Common myeloid progenitor, CD34-positive (primary cell): Measurements from ENCODE around the gene MRM1.

Experiments
- CTCF ChIA-PET: fragments of 350-600 bp; sonication (Branson Sonifier 250); formaldehyde crosslinking; loops from one replicate; lab custom pipeline; 2021; ENCODE audit warnings: antibody characterized with exemption; lab: Charles Lee
- POLR2A ChIA-PET: fragments of 350-600 bp; sonication (Branson Sonifier 250); formaldehyde crosslinking; loops from one replicate; lab custom pipeline; 2021; ENCODE audit warnings: antibody characterized with exemption; lab: Charles Lee
- DNase-seq, 3 donors: peaks; one replicate each; pipeline versions ENCODE4 v3.0.0 to v3.0.0-alpha.2; 2013
- H3K27ac ChIP-seq, 2 experiments: 1 replicate in 1 of 2; 2 replicates in 1 of 2; pipeline ENCODE4 v1.7.0; 2013; ENCODE audit warnings: inconsistent platforms in 2 of 2, low read length in 2 of 2, mild to moderate bottlenecking in 2 of 2, low read depth in 1 of 2, moderate library complexity in 1 of 2; ENCODE audit not compliant: severe bottlenecking in 2 of 2, insufficient read depth in 1 of 2, poor library complexity in 1 of 2
- H3K27me3 ChIP-seq, 5 experiments: replicated peaks in 2 of 5; 1 replicate in 3 of 5; 2 replicates in 2 of 5; pipeline versions ENCODE4 v1.6.1 to v1.7.0; 2013; ENCODE audit warnings: low read length in 4 of 5, mild to moderate bottlenecking in 2 of 5, moderate library complexity in 2 of 5, inconsistent platforms in 1 of 5; ENCODE audit not compliant: insufficient read depth in 5 of 5, control insufficient read depth in 4 of 5
- H3K36me3 ChIP-seq, 4 experiments: 1 replicate in 2 of 4; 2 replicates in 2 of 4; pipeline versions ENCODE4 v1.6.1 to v1.7.0; 2013; ENCODE audit warnings: low read length in 3 of 4, control low read depth in 1 of 4, mild to moderate bottlenecking in 1 of 4; ENCODE audit not compliant: control insufficient read depth in 4 of 4, insufficient read depth in 4 of 4
- H3K4me1 ChIP-seq, 4 experiments: 1 replicate in 3 of 4; 2 replicates in 1 of 4; pipeline versions ENCODE4 v1.6.1 to v1.7.1; 2013; ENCODE audit warnings: low read length in 3 of 4, mild to moderate bottlenecking in 3 of 4, control low read depth in 1 of 4, inconsistent platforms in 1 of 4, moderate library complexity in 1 of 4; ENCODE audit not compliant: control insufficient read depth in 4 of 4, insufficient read depth in 4 of 4; ENCODE audit errors: control extremely low read depth in 1 of 4
- H3K4me3 ChIP-seq, 7 experiments: 1 replicate in 4 of 7; 2 replicates in 3 of 7; pipeline versions ENCODE4 v1.5.1 to v1.7.0; 2013; ENCODE audit warnings: mild to moderate bottlenecking in 7 of 7, low read length in 6 of 7, moderate library complexity in 6 of 7, inconsistent platforms in 2 of 7, low read depth in 2 of 7, control low read depth in 1 of 7; ENCODE audit not compliant: insufficient read depth in 4 of 7, control insufficient read depth in 1 of 7; ENCODE audit errors: extremely low read depth in 1 of 7
- H3K9me3 ChIP-seq, 5 experiments: 1 replicate in 4 of 5; 2 replicates in 1 of 5; pipeline versions ENCODE4 v1.6.1 to v1.7.1; 2013; ENCODE audit warnings: low read length in 4 of 5, mild to moderate bottlenecking in 2 of 5, inconsistent platforms in 1 of 5, low read depth in 1 of 5, moderate library complexity in 1 of 5; ENCODE audit not compliant: control insufficient read depth in 4 of 5, insufficient read depth in 2 of 5; ENCODE audit errors: control extremely low read depth in 1 of 5
- WGBS: methylation state at CpG from one replicate; pipeline ENCODE4 v1.1.5; 2013; ENCODE audit not compliant: insufficient coverage; 5-methylcytosine and 5-hydroxymethylcytosine counted together

Gene MRM1

GRCh38 chr17:36593656-36594316 is 7.6 kb upstream of the MRM1 start:
- POLR2A ChIA-PET = interaction anchor here (0.7 kb wide), 1 partner anchor 11 kb away, joined by 3 read pairs; no protein-coding TSS in a partner anchor
- no peak overlapping the region for H3K4me3 ChIP-seq
- H3K4me1 ChIP-seq = peaks cover 0 to 47% (median 17%) of the 10 kb centered on the region in 4 experiments
- H3K9me3 ChIP-seq = no peaks in the 10 kb centered on the region
- DNase-seq = no peak
- H3K36me3 ChIP-seq = peaks cover 0 to 26% (median 0%) of the 10 kb centered on the region in 4 experiments
- H3K27me3 ChIP-seq = no peaks in the 10 kb centered on the region
- no peak overlapping the region for H3K27ac ChIP-seq
- WGBS = 100% methylated on average over 2 of the region's 8 CpGs
- CTCF ChIA-PET = interaction anchor here (1.3 to 1.8 kb wide), 2 partner anchors 9 to 48 kb away, joined by 4 to 6 read pairs; no protein-coding TSS in a partner anchor

GRCh38 chr17:36594626-36595401 is 6.6 kb upstream of the MRM1 start:
- no peak for DNase-seq
- ChIA-PET POLR2A (no interaction called here), CTCF (interaction anchor here (0.5 to 1.6 kb wide), 5 partner anchors 9 to 452 kb away, joined by 3 to 6 read pairs (median 4); no protein-coding TSS in a partner anchor)
- no peak overlapping the region for H3K4me3 ChIP-seq
- no peaks in the 10 kb centered on the region for H3K9me3 ChIP-seq
- peaks cover 0 to 25% (median 0%) of the 10 kb centered on the region in 4 experiments for H3K36me3 ChIP-seq
- 64% methylated on average over 9 of the region's 13 CpGs for WGBS
- no peaks in the 10 kb centered on the region for H3K27me3 ChIP-seq
- peaks cover 0 to 38% (median 17%) of the 10 kb centered on the region in 4 experiments for H3K4me1 ChIP-seq
- H3K27ac ChIP-seq = no peak overlapping the region

GRCh38 chr17:36597226-36597625 is 4.2 kb upstream of the MRM1 start:
- H3K36me3 ChIP-seq = peaks cover 0 to 28% (median 0%) of the 10 kb centered on the region in 4 experiments
- H3K9me3 ChIP-seq = no peaks in the 10 kb centered on the region
- H3K4me1 ChIP-seq = peaks cover 3 to 37% (median 31%) of the 10 kb centered on the region in 4 experiments
- CTCF ChIA-PET = no interaction called here
- WGBS = 81% methylated on average over 6 of the region's 6 CpGs
- H3K27ac ChIP-seq = no peak overlapping the region
- H3K4me3 ChIP-seq = no peak overlapping the region
- no peak for DNase-seq
- no peaks in the 10 kb centered on the region for H3K27me3 ChIP-seq
- POLR2A ChIA-PET = interaction anchor here (0.5 kb wide), 1 partner anchor 1006 kb away, joined by 4 read pairs; no protein-coding TSS in a partner anchor

- ChIA-PET POLR2A (interaction anchor here (0.5 kb wide), 1 partner anchor 1007 kb away, joined by 4 read pairs; no protein-coding TSS in a partner anchor), CTCF (no interaction called here)
- over 99% methylated on average over 11 of the region's 11 CpGs for WGBS
- Histone ChIP-seq H3K36me3 (peaks cover 0 to 28% (median 0%) of the 10 kb centered on the region in 4 experiments), H3K4me1 (peaks cover 8 to 35% (median 30%) of the 10 kb centered on the region in 4 experiments), H3K27ac (no peak overlapping the region), H3K27me3 (no peaks in the 10 kb centered on the region), H3K9me3 (no peaks in the 10 kb centered on the region), H3K4me3 (no peak overlapping the region)
- DNase-seq = no peak
These were observed 3.3 kb upstream of the MRM1 start for GRCh38 chr17:36597866-36598777.

GRCh38 chr17:36598951-36599401 is 2.4 kb upstream of the MRM1 start:
- peaks cover 8 to 38% (median 29%) of the 10 kb centered on the region in 4 experiments for H3K4me1 ChIP-seq
- CTCF ChIA-PET = no interaction called here
- 98% methylated on average over 12 of the region's 13 CpGs for WGBS
- no peaks in the 10 kb centered on the region for H3K27me3 ChIP-seq
- no peak for DNase-seq
- H3K36me3 ChIP-seq = peaks cover 0 to 32% (median under 1%) of the 10 kb centered on the region in 4 experiments
- no peak overlapping the region for H3K4me3 ChIP-seq
- POLR2A ChIA-PET = interaction anchor here (1.0 kb wide), 1 partner anchor 57 kb away, joined by 3 read pairs; no protein-coding TSS in a partner anchor
- H3K27ac ChIP-seq = no peak overlapping the region
- no peaks in the 10 kb centered on the region for H3K9me3 ChIP-seq

GRCh38 chr17:36599546-36600250 is 1.7 kb upstream of the MRM1 start:
- no peak overlapping the region for H3K4me3 ChIP-seq
- WGBS = 99% methylated on average over 11 of the region's 11 CpGs
- H3K27me3 ChIP-seq = no peaks in the 10 kb centered on the region
- peaks cover 8 to 38% (median 30%) of the 10 kb centered on the region in 4 experiments for H3K4me1 ChIP-seq
- POLR2A ChIA-PET = interaction anchor here (1.0 kb wide), 1 partner anchor 58 kb away, joined by 3 read pairs; no protein-coding TSS in a partner anchor
- DNase-seq = no peak
- no peaks in the 10 kb centered on the region for H3K9me3 ChIP-seq
- H3K27ac ChIP-seq = no peak overlapping the region
- CTCF ChIA-PET = no interaction called here
- peaks cover 0 to 35% (median 3%) of the 10 kb centered on the region in 4 experiments for H3K36me3 ChIP-seq
